Fibroblast of lung (primary cell): ENCODE data around the gene SSTR1.

ENCODE experiments used
- CTCF ChIP-seq, 2 donors: IDR thresholded peaks in 1 of 2; conservative IDR thresholded peaks in 1 of 2; 1 replicate in 1 of 2; 2 replicates in 1 of 2; pipeline ENCODE4 v1.5.1; 2011 to 2012; ENCODE audit warnings: low read length in 2 of 2, control low read depth in 1 of 2, inconsistent platforms in 1 of 2, low read depth in 1 of 2, mild to moderate bottlenecking in 1 of 2
- EZH2 ChIP-seq: IDR thresholded peaks from 2 replicates; pipeline ENCODE4 v1.5.1; 2012; ENCODE audit warnings: low read length, control low read depth, mild to moderate bottlenecking; ENCODE audit errors: missing control alignments

DNA sequence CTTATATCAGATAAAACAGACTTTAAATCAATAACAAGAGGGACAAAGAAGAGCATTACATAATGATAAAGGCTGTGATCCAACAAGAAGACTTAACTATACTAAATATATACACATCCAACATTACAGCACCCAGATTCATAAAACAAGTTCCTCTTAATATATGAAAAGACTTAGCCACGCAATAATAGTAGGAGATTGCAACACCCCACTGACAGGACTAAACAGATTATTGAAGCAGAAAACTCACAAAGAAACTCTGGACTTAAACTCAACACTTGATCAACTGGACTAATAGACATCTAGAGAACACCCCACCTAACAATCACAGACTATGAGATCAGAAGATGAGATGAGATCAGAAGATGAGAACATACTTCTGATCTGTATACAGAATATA lies 53.9 kb downstream of the SSTR1 start:
- TF ChIP-seq CTCF (conservative IDR thresholded peaks at IDR 0.05 in 1 of 2, IDR thresholded peaks at IDR 0.05 in 1 of 2; ENCODE audit: low read depth in 1 of 2, low read length in 2 of 2) (no peak), EZH2 (no peak)
